K562 (cell line): ENCODE results near the gene TXNRD1.

Experiments used
- CHD1 ChIP-seq: fragments of 200-600 bp; sonication (generic); IDR thresholded peaks from one replicate; pipeline ENCODE4 v1.6.1; 2012; ENCODE audit warnings: mild to moderate bottlenecking, moderate library complexity, low read length, inconsistent platforms
- CHD2 ChIP-seq: IDR thresholded peaks from 2 replicates; pipeline ENCODE4 v1.6.1; 2011; ENCODE audit warnings: low read depth, low read length
- NR3C1 ChIP-seq: sonication (generic); formaldehyde crosslinking; IDR thresholded peaks from 2 replicates; pipeline ENCODE4 v1.8.1; 2022; ENCODE audit warnings: missing genetic modification reagents
- PHF8 ChIP-seq: fragments of 200-600 bp; sonication (generic); IDR thresholded peaks from 2 replicates; pipeline ENCODE4 v1.6.1; 2012; ENCODE audit warnings: mixed run types, mild to moderate bottlenecking, inconsistent platforms, low read length, moderate library complexity, borderline replicate concordance
- SRF ChIP-seq, 2 experiments: fragments of 250-450, 450-650 bp in 1 of 2; sonication (Bioruptor Pico) in 1 of 2; sonication (generic) in 1 of 2; formaldehyde crosslinking; IDR thresholded peaks; 2 replicates each; pipeline versions ENCODE4 v1.5.0 to v1.5.1; 2020 to 2022; ENCODE audit warnings: mild to moderate bottlenecking in 1 of 2, missing genetic modification reagents in 1 of 2
- ZNF175 ChIP-seq: fragments of 200-800 bp; sonication (Bioruptor generic); IDR thresholded peaks from 2 replicates; pipeline ENCODE4 v1.6.1; 2016; ENCODE audit warnings: low read depth, mild to moderate bottlenecking, missing genetic modification characterization, missing compliant biosample characterization
- TF ChIP-seq, protein P1 (sequence below): sonication (generic); formaldehyde crosslinking; IDR thresholded peaks from 2 replicates; pipeline ENCODE4 v1.8.0; 2023; ENCODE audit warnings: mild to moderate bottlenecking, missing genetic modification reagents
- TF ChIP-seq, protein P2 (sequence below): fragments of 450-650 bp; IDR thresholded peaks from 2 replicates; pipeline ENCODE4 v1.6.1; 2016; ENCODE audit warnings: mild to moderate bottlenecking
- TF ChIP-seq, protein P3 (sequence below): sonication (generic); formaldehyde crosslinking; IDR thresholded peaks from 2 replicates; pipeline ENCODE4 v1.8.0; 2022; ENCODE audit warnings: mild to moderate bottlenecking, low read depth, missing genetic modification reagents

DNA sequence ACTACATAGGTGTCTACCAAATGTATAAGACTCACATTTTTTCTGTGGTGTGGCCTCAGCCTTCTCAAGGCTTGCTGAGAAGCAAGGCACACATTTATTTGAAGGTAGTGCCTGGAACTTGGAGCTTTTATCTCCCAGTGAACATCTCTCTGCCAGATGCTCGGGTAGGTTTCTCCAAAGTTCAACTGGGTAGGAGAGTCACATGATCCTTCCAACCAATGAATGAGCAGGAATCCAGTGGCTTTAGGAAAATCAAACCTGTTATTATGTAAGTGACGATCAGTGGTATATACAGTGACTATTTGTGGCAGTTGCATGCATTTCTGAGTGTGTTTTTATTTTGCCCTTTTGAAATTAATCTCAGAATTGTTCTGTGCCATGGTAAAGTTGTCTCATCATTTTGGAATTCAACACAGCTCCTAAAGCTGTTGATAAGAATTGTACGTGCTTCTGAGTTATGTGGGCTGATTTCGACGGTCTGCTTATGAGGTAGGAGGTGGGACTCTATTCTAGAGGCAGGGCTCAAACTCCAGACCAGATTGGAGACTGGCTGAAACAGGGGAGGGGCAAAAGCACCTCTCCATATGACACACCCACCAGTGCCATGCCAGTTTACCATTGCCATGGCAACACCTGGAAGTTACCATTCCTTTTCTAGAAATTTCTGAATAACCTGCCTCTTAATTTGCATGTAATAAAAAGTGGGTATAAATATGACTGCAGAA lies 145.6 kb downstream of the TXNRD1 start:
- TF ChIP-seq, protein P1, sequence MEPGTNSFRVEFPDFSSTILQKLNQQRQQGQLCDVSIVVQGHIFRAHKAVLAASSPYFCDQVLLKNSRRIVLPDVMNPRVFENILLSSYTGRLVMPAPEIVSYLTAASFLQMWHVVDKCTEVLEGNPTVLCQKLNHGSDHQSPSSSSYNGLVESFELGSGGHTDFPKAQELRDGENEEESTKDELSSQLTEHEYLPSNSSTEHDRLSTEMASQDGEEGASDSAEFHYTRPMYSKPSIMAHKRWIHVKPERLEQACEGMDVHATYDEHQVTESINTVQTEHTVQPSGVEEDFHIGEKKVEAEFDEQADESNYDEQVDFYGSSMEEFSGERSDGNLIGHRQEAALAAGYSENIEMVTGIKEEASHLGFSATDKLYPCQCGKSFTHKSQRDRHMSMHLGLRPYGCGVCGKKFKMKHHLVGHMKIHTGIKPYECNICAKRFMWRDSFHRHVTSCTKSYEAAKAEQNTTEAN (CRISPR knock-in tag) = no peak
- TF ChIP-seq, protein P2, sequence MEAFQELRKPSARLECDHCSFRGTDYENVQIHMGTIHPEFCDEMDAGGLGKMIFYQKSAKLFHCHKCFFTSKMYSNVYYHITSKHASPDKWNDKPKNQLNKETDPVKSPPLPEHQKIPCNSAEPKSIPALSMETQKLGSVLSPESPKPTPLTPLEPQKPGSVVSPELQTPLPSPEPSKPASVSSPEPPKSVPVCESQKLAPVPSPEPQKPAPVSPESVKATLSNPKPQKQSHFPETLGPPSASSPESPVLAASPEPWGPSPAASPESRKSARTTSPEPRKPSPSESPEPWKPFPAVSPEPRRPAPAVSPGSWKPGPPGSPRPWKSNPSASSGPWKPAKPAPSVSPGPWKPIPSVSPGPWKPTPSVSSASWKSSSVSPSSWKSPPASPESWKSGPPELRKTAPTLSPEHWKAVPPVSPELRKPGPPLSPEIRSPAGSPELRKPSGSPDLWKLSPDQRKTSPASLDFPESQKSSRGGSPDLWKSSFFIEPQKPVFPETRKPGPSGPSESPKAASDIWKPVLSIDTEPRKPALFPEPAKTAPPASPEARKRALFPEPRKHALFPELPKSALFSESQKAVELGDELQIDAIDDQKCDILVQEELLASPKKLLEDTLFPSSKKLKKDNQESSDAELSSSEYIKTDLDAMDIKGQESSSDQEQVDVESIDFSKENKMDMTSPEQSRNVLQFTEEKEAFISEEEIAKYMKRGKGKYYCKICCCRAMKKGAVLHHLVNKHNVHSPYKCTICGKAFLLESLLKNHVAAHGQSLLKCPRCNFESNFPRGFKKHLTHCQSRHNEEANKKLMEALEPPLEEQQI = no peak
- TF ChIP-seq SRF (CRISPR knock-in tag; IDR thresholded peaks at IDR 0.05) (no peak), ZNF175 (no peak), NR3C1 (CRISPR knock-in tag) (no peak), CHD1 (no peak), CHD2 (no peak), PHF8 (no peak)
- TF ChIP-seq, protein P3, sequence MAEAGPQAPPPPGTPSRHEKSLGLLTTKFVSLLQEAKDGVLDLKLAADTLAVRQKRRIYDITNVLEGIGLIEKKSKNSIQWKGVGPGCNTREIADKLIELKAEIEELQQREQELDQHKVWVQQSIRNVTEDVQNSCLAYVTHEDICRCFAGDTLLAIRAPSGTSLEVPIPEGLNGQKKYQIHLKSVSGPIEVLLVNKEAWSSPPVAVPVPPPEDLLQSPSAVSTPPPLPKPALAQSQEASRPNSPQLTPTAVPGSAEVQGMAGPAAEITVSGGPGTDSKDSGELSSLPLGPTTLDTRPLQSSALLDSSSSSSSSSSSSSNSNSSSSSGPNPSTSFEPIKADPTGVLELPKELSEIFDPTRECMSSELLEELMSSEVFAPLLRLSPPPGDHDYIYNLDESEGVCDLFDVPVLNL (CRISPR knock-in tag) = no peak
